OCI-LY3 (cell line): ENCODE results near the gene ZNF200.

Source experiments
- CTCF ChIP-seq: fragments of 200-600, 300-600 bp; sonication (generic); IDR thresholded peaks from 2 replicates; pipeline ENCODE4 v1.5.1; 2014; ENCODE audit warnings: antibody characterized with exemption, low read length, low read depth
- EZH2phosphoT487 ChIP-seq: fragments of 200-600 bp; shearing (Covaris generic); IDR thresholded peaks from 2 replicates; pipeline ENCODE4 v1.6.1; 2018; ENCODE audit warnings: antibody characterized with exemption, mixed run types, low read depth

DNA sequence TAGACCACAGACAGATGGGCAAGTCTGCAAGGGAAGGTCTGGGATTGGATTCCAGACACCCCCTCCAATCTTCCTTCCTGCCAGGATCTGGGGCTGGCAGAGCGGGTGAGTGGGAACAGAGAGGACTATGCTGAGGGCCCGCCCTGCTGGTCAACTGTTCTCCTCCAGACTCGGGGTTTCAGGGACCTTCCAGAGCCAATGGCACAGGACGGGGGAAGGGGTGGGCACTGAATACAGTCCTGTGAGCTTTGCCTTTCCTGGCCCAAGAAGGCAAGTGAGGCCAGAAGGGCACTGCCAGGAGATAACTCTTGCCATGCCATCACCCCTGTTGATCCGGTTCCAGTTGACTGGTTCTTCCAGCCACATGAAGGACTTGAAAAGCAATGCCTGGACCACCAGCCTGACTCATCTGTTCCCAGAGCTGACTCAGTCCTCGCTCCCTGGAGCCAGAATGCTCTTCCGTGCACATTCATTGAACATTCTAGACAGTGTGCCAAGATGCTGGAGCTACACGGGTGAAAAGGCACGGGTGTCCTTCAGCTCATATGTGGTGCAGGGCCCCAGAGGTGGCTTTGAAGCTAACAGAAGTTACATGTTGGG lies 22.0 kb upstream of the ZNF200 start:
- TF ChIP-seq CTCF (no peak), EZH2phosphoT487 (no peak)
